Omental fat pad (tissue), 4 donors: ENCODE results near the gene DNAH5. TPM values are rescaled to one million over a fixed set of nuclear protein-coding genes. Genes with fewer than 3 reads are reported as not detected.
"Not testable (repeated sequence)": the region's sequence is repeated elsewhere in the genome, so short reads cannot be mapped to it uniquely, and the experiment has no call there.

Experiments used
- ATAC-seq: fragments of 150-250 bp; one replicate; pipeline ENCODE4 v1.9.1; 2016; ENCODE audit warnings: mild to moderate bottlenecking, moderate library complexity; ENCODE audit not compliant: low FRiP score
- DNase-seq: peaks from one replicate; pipeline ENCODE4 v3.0.0-alpha.2; 2019; ENCODE audit warnings: low spot score
- total RNA-seq, 4 donors: library from RNA; depleted of rRNA; stranded (reverse); fragments of >200 nt; gene quantifications; one replicate each; pipeline ENCODE4 v1.1.0, GENCODE V29; 2016
- TF ChIP-seq, protein P1 (sequence below), 3 donors: fragments of 450-650 bp; IDR thresholded peaks; one replicate each; pipeline ENCODE4 v1.5.1; 2016 to 2017; ENCODE audit warnings: antibody characterized with exemption in 3 of 3, mild to moderate bottlenecking in 3 of 3, moderate library complexity in 2 of 3

Gene DNAH5
- total RNA-seq, 4 donors from 2014 or later = 0.19 to 0.96 (median 0.46) TPM; not detected in 1

DNA sequence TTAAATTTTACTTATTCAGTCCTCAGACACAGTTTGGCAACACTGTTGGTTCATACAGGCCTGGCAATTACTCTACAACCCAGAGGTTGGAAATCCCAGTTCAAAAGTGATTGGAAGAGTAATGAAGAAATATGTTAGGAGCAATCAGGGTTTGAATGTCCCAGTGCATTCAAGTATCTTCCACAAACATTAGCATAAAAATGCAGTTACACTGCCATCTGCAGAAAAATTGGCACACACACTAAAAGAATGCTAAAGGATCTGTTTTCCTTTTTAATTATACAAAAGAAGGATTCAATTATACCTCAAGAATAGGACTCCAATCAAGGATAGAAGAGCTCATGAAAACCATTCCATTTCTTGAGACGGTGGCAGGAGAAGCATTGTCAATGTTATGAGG is 130.2 kb downstream of the DNAH5 start:
- DNase-seq (no peak), ATAC-seq (no peak)
- TF ChIP-seq, protein P1, sequence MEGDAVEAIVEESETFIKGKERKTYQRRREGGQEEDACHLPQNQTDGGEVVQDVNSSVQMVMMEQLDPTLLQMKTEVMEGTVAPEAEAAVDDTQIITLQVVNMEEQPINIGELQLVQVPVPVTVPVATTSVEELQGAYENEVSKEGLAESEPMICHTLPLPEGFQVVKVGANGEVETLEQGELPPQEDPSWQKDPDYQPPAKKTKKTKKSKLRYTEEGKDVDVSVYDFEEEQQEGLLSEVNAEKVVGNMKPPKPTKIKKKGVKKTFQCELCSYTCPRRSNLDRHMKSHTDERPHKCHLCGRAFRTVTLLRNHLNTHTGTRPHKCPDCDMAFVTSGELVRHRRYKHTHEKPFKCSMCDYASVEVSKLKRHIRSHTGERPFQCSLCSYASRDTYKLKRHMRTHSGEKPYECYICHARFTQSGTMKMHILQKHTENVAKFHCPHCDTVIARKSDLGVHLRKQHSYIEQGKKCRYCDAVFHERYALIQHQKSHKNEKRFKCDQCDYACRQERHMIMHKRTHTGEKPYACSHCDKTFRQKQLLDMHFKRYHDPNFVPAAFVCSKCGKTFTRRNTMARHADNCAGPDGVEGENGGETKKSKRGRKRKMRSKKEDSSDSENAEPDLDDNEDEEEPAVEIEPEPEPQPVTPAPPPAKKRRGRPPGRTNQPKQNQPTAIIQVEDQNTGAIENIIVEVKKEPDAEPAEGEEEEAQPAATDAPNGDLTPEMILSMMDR (IDR thresholded peaks at IDR 0.05) = no peak

- TF ChIP-seq, protein P1 (IDR thresholded peaks at IDR 0.05) = no peak
- ATAC-seq (no peak), DNase-seq (no peak)
Observed at GRCh38 chr5:13809921-13810320, 134.6 kb downstream of the DNAH5 start.

DNA sequence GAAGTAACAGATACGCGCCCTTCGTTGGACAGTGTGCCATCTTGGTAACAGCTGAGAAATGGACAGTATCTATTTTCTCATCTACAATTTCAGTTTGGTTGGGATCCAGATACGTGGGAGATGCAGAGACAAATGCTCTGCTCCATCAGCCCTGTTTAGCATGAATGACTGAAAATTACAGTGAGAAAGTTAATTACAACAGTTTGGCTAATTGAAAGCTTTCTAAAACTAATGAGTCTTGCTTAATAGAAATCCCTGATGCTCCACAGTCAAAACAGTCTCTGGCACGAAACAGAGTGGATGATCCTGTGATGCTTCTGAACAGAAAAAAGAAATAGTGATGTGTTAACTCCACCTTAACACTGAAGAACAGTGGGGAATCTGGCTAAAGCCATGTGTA is 140.2 kb downstream of the DNAH5 start:
- DNase-seq (no peak), ATAC-seq (no peak)
- TF ChIP-seq, protein P1 (IDR thresholded peaks at IDR 0.05) = no peak

GRCh38 chr5:13798569-13798968 is 145.9 kb downstream of the DNAH5 start:
- ATAC-seq, DNase-seq: not testable (repeated sequence)

- DNase-seq (no peak), ATAC-seq (no peak)
- TF ChIP-seq, protein P1 (IDR thresholded peaks at IDR 0.05) = no peak
Observed at GRCh38 chr5:13785781-13786415, 158.6 kb downstream of the DNAH5 start.

GRCh38 chr5:13783726-13784125 is 160.8 kb downstream of the DNAH5 start:
- DNase-seq (no peak), ATAC-seq (no peak)
- TF ChIP-seq, protein P1 (IDR thresholded peaks at IDR 0.05) = no peak

- TF ChIP-seq, protein P1 (IDR thresholded peaks at IDR 0.05) = no peak
- ATAC-seq (no peak), DNase-seq (no peak)
Observed at GRCh38 chr5:13780081-13780480, 164.4 kb downstream of the DNAH5 start.
